Suprapubic skin (tissue), 4 donors: Measurements from ENCODE around the gene EDAR. TPM values are rescaled to one million over a fixed set of nuclear protein-coding genes. Genes with fewer than 3 reads are reported as not detected.

Experiments used
- DNase-seq, 2 donors: peaks; one replicate each; pipeline ENCODE4 v3.0.0-alpha.2; 2019; ENCODE audit warnings: low spot score in 2 of 2
- H3K27ac ChIP-seq: fragments of 200-600 bp; sonication (generic); one replicate; pipeline ENCODE4 v1.5.1; 2019
- H3K27me3 ChIP-seq: fragments of 200-600 bp; sonication (generic); one replicate; pipeline ENCODE4 v1.5.1; 2019
- H3K36me3 ChIP-seq: fragments of 200-600 bp; sonication (generic); one replicate; pipeline ENCODE4 v1.5.1; 2019
- H3K4me1 ChIP-seq: fragments of 200-600 bp; sonication (generic); one replicate; pipeline ENCODE4 v1.5.1; 2019
- H3K4me3 ChIP-seq: fragments of 200-600 bp; sonication (generic); one replicate; pipeline ENCODE4 v1.5.1; 2019; ENCODE audit warnings: mild to moderate bottlenecking
- H3K9me3 ChIP-seq: fragments of 200-600 bp; sonication (generic); one replicate; pipeline ENCODE4 v1.5.1; 2019
- CTCF ChIP-seq, 2 donors: fragments of 200-600 bp in 1 of 2; fragments of 450-650 bp in 1 of 2; sonication (generic) in 1 of 2; IDR thresholded peaks; one replicate each; pipeline ENCODE4 v1.5.1; 2016 to 2019; ENCODE audit warnings: antibody characterized with exemption in 2 of 2, mild to moderate bottlenecking in 1 of 2, moderate library complexity in 1 of 2
- EP300 ChIP-seq: sonication (generic); formaldehyde crosslinking; IDR thresholded peaks from one replicate; pipeline ENCODE4 v1.6.1; 2017; ENCODE audit warnings: antibody characterized with exemption
- POLR2A ChIP-seq, 2 donors: fragments of 450-650 bp; IDR thresholded peaks; one replicate each; pipeline ENCODE4 v1.6.1; 2017; ENCODE audit warnings: antibody characterized with exemption in 2 of 2, mild to moderate bottlenecking in 2 of 2, moderate library complexity in 2 of 2
- POLR2AphosphoS5 ChIP-seq, 3 donors: sonication (generic); formaldehyde crosslinking; IDR thresholded peaks; one replicate each; pipeline ENCODE4 v1.6.1; 2017; ENCODE audit warnings: antibody characterized with exemption in 3 of 3
- WGBS: methylation state at CpG from one replicate; pipeline ENCODE4 v1.1.5; 2018; 5-methylcytosine and 5-hydroxymethylcytosine counted together
- total RNA-seq, 4 donors: library from RNA; depleted of rRNA; stranded (reverse); fragments of >200 nt; gene quantifications; one replicate each; pipeline ENCODE4 v1.1.0, GENCODE V29; 2016

Gene EDAR
- total RNA-seq, 4 donors from 2014 or later = 1.5 to 4.3 (median 2.2) TPM

- no peaks in the 10 kb centered on the region for H3K36me3 ChIP-seq
- DNase-seq = no peak
- H3K27me3 ChIP-seq = no peaks in the 10 kb centered on the region
- no peak for TF ChIP-seq POLR2AphosphoS5 (IDR thresholded peaks at IDR 0.05)
- no peak for TF ChIP-seq CTCF (IDR thresholded peaks at IDR 0.05)
- no peak for TF ChIP-seq POLR2A (IDR thresholded peaks at IDR 0.05)
- TF ChIP-seq EP300 = no peak
- H3K4me1 ChIP-seq = no peaks in the 10 kb centered on the region
- peaks cover 5% of the 10 kb centered on the region for H3K9me3 ChIP-seq
- H3K27ac ChIP-seq = no peak overlapping the region
- H3K4me3 ChIP-seq = no peak overlapping the region
- WGBS = 37% methylated on average over 6 of the region's 6 CpGs
Measured at GRCh38 chr2:108884619-108885018, 104.4 kb downstream of the EDAR start.

GRCh38 chr2:108878276-108878675 lies 110.7 kb downstream of the EDAR start:
- no peak overlapping the region for H3K4me3 ChIP-seq
- no peak overlapping the region for H3K27ac ChIP-seq
- H3K36me3 ChIP-seq = no peaks in the 10 kb centered on the region
- no peaks in the 10 kb centered on the region for H3K9me3 ChIP-seq
- H3K27me3 ChIP-seq = no peaks in the 10 kb centered on the region
- no peaks in the 10 kb centered on the region for H3K4me1 ChIP-seq
- 66% methylated on average over 2 of the region's 2 CpGs for WGBS
- DNase-seq = no peak
- TF ChIP-seq CTCF (IDR thresholded peaks at IDR 0.05) (no peak), POLR2A (IDR thresholded peaks at IDR 0.05) (no peak), POLR2AphosphoS5 (IDR thresholded peaks at IDR 0.05) (no peak), EP300 (no peak)

GRCh38 chr2:108877506-108877905 lies 111.5 kb downstream of the EDAR start:
- no peaks in the 10 kb centered on the region for H3K27me3 ChIP-seq
- no peak overlapping the region for H3K4me3 ChIP-seq
- no peaks in the 10 kb centered on the region for H3K4me1 ChIP-seq
- 99% methylated on average over 2 of the region's 2 CpGs for WGBS
- no peak for TF ChIP-seq POLR2AphosphoS5 (IDR thresholded peaks at IDR 0.05)
- no peak for TF ChIP-seq POLR2A (IDR thresholded peaks at IDR 0.05)
- TF ChIP-seq EP300 = no peak
- TF ChIP-seq CTCF (IDR thresholded peaks at IDR 0.05) = no peak
- H3K36me3 ChIP-seq = no peaks in the 10 kb centered on the region
- no peak for DNase-seq
- H3K9me3 ChIP-seq = no peaks in the 10 kb centered on the region
- no peak overlapping the region for H3K27ac ChIP-seq

- Histone ChIP-seq H3K27ac (no peak overlapping the region), H3K4me3 (no peak overlapping the region), H3K36me3 (peaks cover 5% of the 10 kb centered on the region), H3K9me3 (no peaks in the 10 kb centered on the region), H3K4me1 (no peaks in the 10 kb centered on the region), H3K27me3 (no peaks in the 10 kb centered on the region)
- no peak for DNase-seq
- 97% methylated on average over 5 of the region's 5 CpGs for WGBS
- TF ChIP-seq POLR2AphosphoS5 (IDR thresholded peaks at IDR 0.05) (no peak), POLR2A (IDR thresholded peaks at IDR 0.05) (no peak), CTCF (IDR thresholded peaks at IDR 0.05) (no peak), EP300 (no peak)
Measured at GRCh38 chr2:108870069-108870644, 118.9 kb downstream of the EDAR start.

- DNase-seq = no peak
- WGBS = 79% methylated on average over 3 of the region's 3 CpGs
- H3K36me3 ChIP-seq = peaks cover 5% of the 10 kb centered on the region
Measured at GRCh38 chr2:108869542-108869941, 119.5 kb downstream of the EDAR start.

More at GRCh38 chr2:108869542-108869941, 119.5 kb downstream of the EDAR start:
- Histone ChIP-seq H3K27ac (no peak overlapping the region), H3K4me3 (no peak overlapping the region), H3K9me3 (no peaks in the 10 kb centered on the region), H3K4me1 (no peaks in the 10 kb centered on the region), H3K27me3 (no peaks in the 10 kb centered on the region)
- no peak for TF ChIP-seq POLR2AphosphoS5 (IDR thresholded peaks at IDR 0.05)
- TF ChIP-seq EP300 = no peak
- no peak for TF ChIP-seq POLR2A (IDR thresholded peaks at IDR 0.05)
- TF ChIP-seq CTCF (IDR thresholded peaks at IDR 0.05) = no peak
